NT2/D1 (cell line): ENCODE measurements around the gene ARID1B.

Experiments
- SUZ12 ChIP-seq: IDR thresholded peaks from 2 replicates; pipeline ENCODE4 v1.6.1; 2011; ENCODE audit not compliant: insufficient read length, insufficient read depth; ENCODE audit errors: extremely low read depth
- ZNF274 ChIP-seq: IDR thresholded peaks from 2 replicates; pipeline ENCODE4 v1.6.1; 2011; ENCODE audit warnings: mild to moderate bottlenecking, low read depth, low read length

DNA sequence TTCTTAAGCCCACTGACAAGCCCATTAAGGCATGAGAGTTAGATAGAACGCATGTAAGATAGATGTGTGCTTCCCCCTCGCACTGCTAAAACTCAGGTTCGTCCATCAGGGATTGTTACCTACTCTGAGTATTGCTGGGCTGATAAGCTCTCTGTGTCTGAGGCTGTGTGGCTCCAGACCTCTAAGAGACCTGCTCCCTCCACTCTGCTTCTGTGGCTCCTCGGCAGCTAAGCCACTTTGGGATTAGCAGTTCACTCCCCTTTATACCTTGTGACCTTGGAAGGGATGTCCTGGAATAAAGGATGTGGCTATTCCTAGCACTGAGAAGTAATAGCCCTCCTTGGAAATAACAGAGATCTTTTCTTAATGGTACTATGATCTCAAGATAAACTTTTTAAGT, 381.3 kb downstream of the ARID1B start:
- TF ChIP-seq ZNF274, result no peak
- TF ChIP-seq SUZ12, result no peak
